DND-41 (cell line): ENCODE results near the gene SLC15A4.

Source experiments
- EZH2 ChIP-seq: IDR thresholded peaks from 3 replicates; pipeline ENCODE4 v1.6.1; 2012; ENCODE audit warnings: borderline replicate concordance, low read depth, mild to moderate bottlenecking, moderate library complexity, low read length, inconsistent platforms; ENCODE audit not compliant: severe bottlenecking
- TF ChIP-seq, protein P1 (sequence below): IDR thresholded peaks from 2 replicates; pipeline ENCODE4 v1.5.1; 2012; ENCODE audit warnings: borderline replicate concordance, low read length, moderate library complexity, mild to moderate bottlenecking; ENCODE audit not compliant: poor library complexity, severe bottlenecking; ENCODE audit errors: extremely low read depth

DNA sequence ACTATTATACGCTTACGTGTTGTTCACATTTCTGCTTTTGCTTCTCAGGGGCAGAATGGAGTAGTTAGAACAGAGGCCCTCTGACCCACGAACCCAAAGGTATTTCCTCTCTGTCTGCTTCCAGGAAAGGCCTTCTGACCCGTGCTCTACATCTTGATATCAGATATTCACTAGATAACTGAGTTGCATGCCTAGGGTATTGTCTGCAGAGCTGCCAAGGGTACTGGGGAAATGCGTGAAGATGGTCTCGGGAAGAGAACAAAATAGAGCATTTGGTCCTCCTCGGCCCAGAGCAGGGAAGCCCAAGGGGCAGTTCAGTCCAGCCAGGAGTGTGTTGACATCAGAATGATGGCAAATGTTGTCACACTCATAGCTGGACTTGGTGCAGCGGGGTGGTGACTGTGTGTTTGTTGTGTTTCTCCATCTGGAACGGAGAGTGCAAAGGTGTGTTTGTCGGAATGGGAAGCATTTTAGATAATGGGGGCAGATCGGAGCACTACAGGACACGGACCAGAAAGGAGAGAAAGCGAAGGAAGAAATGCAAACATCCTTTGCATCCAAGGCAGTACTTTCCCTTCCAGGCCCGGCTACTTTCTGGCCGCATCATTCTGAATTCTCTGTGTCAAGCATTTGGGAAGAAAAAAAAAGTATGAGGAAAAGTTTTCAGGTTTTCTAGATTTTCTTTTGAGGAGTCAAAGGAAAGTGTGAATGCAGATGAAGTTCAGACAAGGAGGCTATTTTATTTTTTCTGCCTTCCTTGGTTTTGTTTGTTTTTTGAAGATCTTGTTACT is 37.7 kb upstream of the SLC15A4 start:
- TF ChIP-seq, protein P1, sequence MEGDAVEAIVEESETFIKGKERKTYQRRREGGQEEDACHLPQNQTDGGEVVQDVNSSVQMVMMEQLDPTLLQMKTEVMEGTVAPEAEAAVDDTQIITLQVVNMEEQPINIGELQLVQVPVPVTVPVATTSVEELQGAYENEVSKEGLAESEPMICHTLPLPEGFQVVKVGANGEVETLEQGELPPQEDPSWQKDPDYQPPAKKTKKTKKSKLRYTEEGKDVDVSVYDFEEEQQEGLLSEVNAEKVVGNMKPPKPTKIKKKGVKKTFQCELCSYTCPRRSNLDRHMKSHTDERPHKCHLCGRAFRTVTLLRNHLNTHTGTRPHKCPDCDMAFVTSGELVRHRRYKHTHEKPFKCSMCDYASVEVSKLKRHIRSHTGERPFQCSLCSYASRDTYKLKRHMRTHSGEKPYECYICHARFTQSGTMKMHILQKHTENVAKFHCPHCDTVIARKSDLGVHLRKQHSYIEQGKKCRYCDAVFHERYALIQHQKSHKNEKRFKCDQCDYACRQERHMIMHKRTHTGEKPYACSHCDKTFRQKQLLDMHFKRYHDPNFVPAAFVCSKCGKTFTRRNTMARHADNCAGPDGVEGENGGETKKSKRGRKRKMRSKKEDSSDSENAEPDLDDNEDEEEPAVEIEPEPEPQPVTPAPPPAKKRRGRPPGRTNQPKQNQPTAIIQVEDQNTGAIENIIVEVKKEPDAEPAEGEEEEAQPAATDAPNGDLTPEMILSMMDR = no peak
- no peak for TF ChIP-seq EZH2
